Liver (tissue), 3 donors: Measurements from ENCODE around the gene HPCAL1.

Source experiments
- TAF1 ChIP-seq: conservative IDR thresholded peaks from 2 replicates; pipeline ENCODE4 v1.6.1; 2016; ENCODE audit warnings: antibody characterized with exemption, mild to moderate bottlenecking
- TF ChIP-seq, protein P1 (sequence below): IDR thresholded peaks from 2 replicates; pipeline ENCODE4 v1.6.1; 2016; ENCODE audit warnings: antibody characterized with exemption
- TF ChIP-seq, protein P2 (sequence below): fragments of 150-350 bp; IDR thresholded peaks from 2 replicates; pipeline ENCODE4 v1.5.1; 2017; ENCODE audit warnings: improper control_type of control experiment, low read depth, low read length; ENCODE audit not compliant: missing input control
- donor health status: healthy.
- donor health status: healthy.

DNA sequence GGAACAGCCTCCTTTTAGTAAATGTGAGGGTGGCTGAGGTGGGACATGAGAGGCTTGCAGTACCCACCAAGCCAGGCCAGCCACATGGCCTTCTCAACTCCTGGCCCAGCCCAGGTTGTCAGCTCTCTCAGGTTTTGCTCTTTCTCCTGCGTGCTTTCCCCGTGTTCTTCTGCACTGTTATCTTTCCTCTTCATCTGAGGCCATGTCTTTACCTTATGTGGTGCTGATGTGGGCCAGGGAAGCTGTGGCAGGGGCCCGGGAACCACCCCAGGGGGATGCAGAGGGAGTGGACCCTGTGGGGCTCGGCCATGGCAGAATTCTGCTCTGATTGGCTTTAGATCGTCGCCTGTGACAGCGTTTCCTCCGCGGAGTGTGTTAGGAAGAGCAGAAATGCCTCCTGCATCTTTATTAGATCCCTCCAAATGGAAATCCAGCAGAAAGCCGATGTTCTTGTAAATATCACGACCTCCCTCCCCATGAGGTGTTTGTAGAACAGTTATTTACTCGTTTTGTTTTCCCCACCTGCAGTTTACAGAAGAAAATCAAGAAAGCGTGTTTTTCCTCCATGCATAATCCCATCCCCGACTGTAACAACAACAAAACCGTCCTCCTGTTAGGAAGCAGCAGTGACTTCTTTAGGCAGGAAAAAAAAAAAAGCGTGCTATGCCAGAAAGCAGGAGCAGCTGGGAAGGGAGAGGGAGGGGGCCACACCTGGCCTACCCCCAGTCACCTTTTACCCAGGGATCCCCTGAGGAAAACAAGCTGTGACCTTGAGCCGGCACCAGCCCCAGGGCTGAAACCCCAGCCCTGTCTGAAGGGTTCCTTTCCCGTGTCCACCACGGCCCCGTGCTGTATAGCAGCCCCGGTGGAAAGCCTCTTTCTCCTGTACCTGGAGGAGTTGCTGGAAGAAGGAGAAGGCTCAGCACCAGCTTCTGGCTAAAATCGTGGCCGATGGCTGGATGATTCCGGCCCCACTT is 54.8 kb downstream of the HPCAL1 start:
- no peak for TF ChIP-seq TAF1
- TF ChIP-seq, protein P1, sequence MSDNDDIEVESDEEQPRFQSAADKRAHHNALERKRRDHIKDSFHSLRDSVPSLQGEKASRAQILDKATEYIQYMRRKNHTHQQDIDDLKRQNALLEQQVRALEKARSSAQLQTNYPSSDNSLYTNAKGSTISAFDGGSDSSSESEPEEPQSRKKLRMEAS = no peak
- TF ChIP-seq, protein P2, sequence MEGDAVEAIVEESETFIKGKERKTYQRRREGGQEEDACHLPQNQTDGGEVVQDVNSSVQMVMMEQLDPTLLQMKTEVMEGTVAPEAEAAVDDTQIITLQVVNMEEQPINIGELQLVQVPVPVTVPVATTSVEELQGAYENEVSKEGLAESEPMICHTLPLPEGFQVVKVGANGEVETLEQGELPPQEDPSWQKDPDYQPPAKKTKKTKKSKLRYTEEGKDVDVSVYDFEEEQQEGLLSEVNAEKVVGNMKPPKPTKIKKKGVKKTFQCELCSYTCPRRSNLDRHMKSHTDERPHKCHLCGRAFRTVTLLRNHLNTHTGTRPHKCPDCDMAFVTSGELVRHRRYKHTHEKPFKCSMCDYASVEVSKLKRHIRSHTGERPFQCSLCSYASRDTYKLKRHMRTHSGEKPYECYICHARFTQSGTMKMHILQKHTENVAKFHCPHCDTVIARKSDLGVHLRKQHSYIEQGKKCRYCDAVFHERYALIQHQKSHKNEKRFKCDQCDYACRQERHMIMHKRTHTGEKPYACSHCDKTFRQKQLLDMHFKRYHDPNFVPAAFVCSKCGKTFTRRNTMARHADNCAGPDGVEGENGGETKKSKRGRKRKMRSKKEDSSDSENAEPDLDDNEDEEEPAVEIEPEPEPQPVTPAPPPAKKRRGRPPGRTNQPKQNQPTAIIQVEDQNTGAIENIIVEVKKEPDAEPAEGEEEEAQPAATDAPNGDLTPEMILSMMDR = no peak
